Endothelial cell (in vitro differentiated cells): Measurements from ENCODE around the gene RPS6KA2. TPM values are rescaled to one million over a fixed set of nuclear protein-coding genes. Genes with fewer than 3 reads are reported as not detected.

Source experiments
- DNase-seq: peaks from one replicate; pipeline ENCODE4 v3.0.0; 2021; ENCODE audit warnings: low spot score
- H3K27ac Mint-ChIP-seq: one replicate; pipeline ENCODE4 v1.8.0; 2021; ENCODE audit warnings: mixed read lengths, inconsistent platforms; ENCODE audit not compliant: unreplicated experiment
- H3K27me3 Mint-ChIP-seq: one replicate; pipeline ENCODE4 v1.8.0; 2021; ENCODE audit warnings: mild to moderate bottlenecking, moderate library complexity, mixed read lengths, inconsistent platforms; ENCODE audit not compliant: unreplicated experiment
- H3K36me3 Mint-ChIP-seq: one replicate; pipeline ENCODE4 v1.8.0; 2021; ENCODE audit warnings: mild to moderate bottlenecking, low read depth, mixed read lengths, inconsistent platforms; ENCODE audit not compliant: unreplicated experiment
- H3K4me1 Mint-ChIP-seq: one replicate; pipeline ENCODE4 v1.8.0; 2021; ENCODE audit warnings: mild to moderate bottlenecking, mixed read lengths, inconsistent platforms; ENCODE audit not compliant: unreplicated experiment
- H3K4me3 Mint-ChIP-seq: one replicate; pipeline ENCODE4 v1.8.0; 2021; ENCODE audit warnings: mild to moderate bottlenecking, mixed read lengths, inconsistent platforms; ENCODE audit not compliant: unreplicated experiment
- H3K9me3 Mint-ChIP-seq: one replicate; pipeline ENCODE4 v1.8.0; 2021; ENCODE audit warnings: mixed read lengths, inconsistent platforms; ENCODE audit not compliant: unreplicated experiment
- total RNA-seq: library from RNA; stranded (reverse); fragmentation: NEBNext Ultra II Directional; extraction: Animal tissue kit (Norgen Biotek cat#: 25700); gene quantifications from one replicate; pipeline ENCODE4 v1.2.1, GENCODE V29; 2021; ENCODE audit not compliant: unreplicated experiment
- TF ChIP-seq, protein P1 (sequence below): fragments of 200-600 bp; sonication (generic); IDR thresholded peaks from one replicate; pipeline ENCODE4 v1.5.0; 2021; ENCODE audit warnings: antibody characterized with exemption; ENCODE audit not compliant: unreplicated experiment

RPS6KA2 gene
- total RNA-seq, 1 donor from 2014 or later: 105 TPM

- Mint-ChIP-seq H3K4me1 (no peaks in the 10 kb centered on the region), H3K36me3 (peaks cover 48% of the 10 kb centered on the region), H3K4me3 (no peak overlapping the region), H3K27ac (no peak overlapping the region), H3K9me3 (no peaks in the 10 kb centered on the region), H3K27me3 (peaks cover 8% of the 10 kb centered on the region)
- no peak for DNase-seq
- TF ChIP-seq, protein P1, sequence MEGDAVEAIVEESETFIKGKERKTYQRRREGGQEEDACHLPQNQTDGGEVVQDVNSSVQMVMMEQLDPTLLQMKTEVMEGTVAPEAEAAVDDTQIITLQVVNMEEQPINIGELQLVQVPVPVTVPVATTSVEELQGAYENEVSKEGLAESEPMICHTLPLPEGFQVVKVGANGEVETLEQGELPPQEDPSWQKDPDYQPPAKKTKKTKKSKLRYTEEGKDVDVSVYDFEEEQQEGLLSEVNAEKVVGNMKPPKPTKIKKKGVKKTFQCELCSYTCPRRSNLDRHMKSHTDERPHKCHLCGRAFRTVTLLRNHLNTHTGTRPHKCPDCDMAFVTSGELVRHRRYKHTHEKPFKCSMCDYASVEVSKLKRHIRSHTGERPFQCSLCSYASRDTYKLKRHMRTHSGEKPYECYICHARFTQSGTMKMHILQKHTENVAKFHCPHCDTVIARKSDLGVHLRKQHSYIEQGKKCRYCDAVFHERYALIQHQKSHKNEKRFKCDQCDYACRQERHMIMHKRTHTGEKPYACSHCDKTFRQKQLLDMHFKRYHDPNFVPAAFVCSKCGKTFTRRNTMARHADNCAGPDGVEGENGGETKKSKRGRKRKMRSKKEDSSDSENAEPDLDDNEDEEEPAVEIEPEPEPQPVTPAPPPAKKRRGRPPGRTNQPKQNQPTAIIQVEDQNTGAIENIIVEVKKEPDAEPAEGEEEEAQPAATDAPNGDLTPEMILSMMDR: no peak
These were observed 154.4 kb downstream of the RPS6KA2 start for GRCh38 chr6:166472636-166473035.

GRCh38 chr6:166471797-166472260, 155.2 kb downstream of the RPS6KA2 start:
- TF ChIP-seq, protein P1: no peak
- Mint-ChIP-seq H3K4me3 (no peak overlapping the region), H3K9me3 (no peaks in the 10 kb centered on the region), H3K27me3 (peaks cover 13% of the 10 kb centered on the region), H3K36me3 (peaks cover 53% of the 10 kb centered on the region), H3K4me1 (no peaks in the 10 kb centered on the region), H3K27ac (no peak overlapping the region)
- DNase-seq: no peak

- TF ChIP-seq, protein P1: no peak
- H3K36me3 Mint-ChIP-seq: peaks cover 59% of the 10 kb centered on the region
- peaks cover 13% of the 10 kb centered on the region for H3K27me3 Mint-ChIP-seq
- H3K9me3 Mint-ChIP-seq: no peaks in the 10 kb centered on the region
- no peak for DNase-seq
- no peaks in the 10 kb centered on the region for H3K4me1 Mint-ChIP-seq
- no peak overlapping the region for H3K27ac Mint-ChIP-seq
- no peak overlapping the region for H3K4me3 Mint-ChIP-seq
These were observed 156.1 kb downstream of the RPS6KA2 start for GRCh38 chr6:166470863-166471410.

DNA sequence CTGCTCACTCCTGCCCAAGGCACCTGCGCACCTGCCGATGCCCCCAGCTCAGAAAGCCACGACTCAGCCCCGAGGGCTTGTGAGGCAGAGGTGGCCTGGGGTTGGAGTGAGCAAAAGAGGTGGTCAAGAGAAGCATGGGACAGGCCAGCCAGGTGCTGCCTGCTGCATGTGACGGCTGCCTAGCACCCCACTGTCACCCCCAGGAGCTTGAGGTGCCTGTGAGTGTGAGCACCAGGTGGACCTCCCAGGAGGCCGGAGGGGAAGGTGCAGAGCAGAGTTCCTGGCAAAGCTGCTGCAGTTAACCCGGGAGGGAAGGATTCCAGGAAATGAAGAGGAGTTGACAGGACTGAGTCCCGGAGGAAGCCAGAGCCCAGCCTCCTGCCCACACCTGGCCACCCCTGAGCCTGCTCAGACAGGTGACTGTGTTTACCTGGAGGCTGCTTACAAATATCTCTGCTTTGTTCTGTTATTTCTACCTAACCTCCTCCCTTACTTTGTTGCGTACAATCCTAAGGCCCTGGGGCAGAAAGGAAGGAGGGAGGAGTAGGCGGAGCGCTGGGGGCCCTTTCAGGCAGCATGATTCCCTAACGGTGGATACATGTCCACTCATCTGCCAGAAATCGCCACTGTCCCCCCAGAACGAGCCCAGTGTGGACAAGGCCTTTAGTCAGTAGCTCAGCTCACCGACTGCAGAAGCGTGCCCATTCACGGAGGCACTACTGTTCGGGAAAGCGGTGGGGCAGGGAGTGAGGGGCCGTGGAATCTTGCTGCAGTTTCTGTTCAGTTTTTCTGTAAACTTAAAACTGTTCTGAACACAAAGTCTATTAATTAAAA, 156.8 kb downstream of the RPS6KA2 start:
- Mint-ChIP-seq H3K27ac (no peak overlapping the region), H3K4me3 (no peak overlapping the region), H3K36me3 (peaks cover 59% of the 10 kb centered on the region), H3K9me3 (no peaks in the 10 kb centered on the region), H3K4me1 (no peaks in the 10 kb centered on the region), H3K27me3 (peaks cover 11% of the 10 kb centered on the region)
- TF ChIP-seq, protein P1: no peak
- no peak for DNase-seq

GRCh38 chr6:166469426-166469961, 157.6 kb downstream of the RPS6KA2 start:
- DNase-seq: no peak
- Mint-ChIP-seq H3K4me1 (no peaks in the 10 kb centered on the region), H3K27me3 (peaks cover 11% of the 10 kb centered on the region), H3K36me3 (peaks cover 61% of the 10 kb centered on the region), H3K9me3 (no peaks in the 10 kb centered on the region), H3K27ac (no peak overlapping the region), H3K4me3 (no peak overlapping the region)
- TF ChIP-seq, protein P1: no peak
